Measurements from ENCODE around the gene EARS2.
"Not testable (repeated sequence)": the region's sequence is repeated elsewhere in the genome, so short reads cannot be mapped to it uniquely, and the experiment has no call there.

Gene EARS2

DNA sequence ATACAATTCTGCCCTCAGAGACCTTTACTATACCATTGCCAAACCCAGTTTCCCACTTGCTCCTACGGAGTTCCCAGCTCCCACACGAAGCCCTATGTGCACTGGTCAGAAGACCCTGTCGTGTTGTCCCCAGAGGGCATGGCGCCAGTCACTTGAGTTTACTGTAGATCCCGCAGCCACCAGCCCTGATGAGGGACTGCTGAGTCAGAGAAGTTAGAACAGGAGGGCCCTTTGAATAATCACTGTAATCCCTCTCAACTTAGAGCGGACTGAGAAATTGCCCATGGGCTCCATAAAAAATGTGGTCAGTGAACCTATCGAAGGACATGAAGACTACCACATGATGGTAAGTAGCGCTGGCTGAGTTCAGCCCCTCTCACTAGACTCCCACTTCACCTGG is 9.6 kb upstream of the EARS2 start:
- DNase-seq = no peak

- no peak for DNase-seq
Observed at GRCh38 chr16:23564575-23565363, 7.6 kb upstream of the EARS2 start.

GRCh38 chr16:23563186-23563585 is 6.0 kb upstream of the EARS2 start:
- DNase-seq = no peak

DNA sequence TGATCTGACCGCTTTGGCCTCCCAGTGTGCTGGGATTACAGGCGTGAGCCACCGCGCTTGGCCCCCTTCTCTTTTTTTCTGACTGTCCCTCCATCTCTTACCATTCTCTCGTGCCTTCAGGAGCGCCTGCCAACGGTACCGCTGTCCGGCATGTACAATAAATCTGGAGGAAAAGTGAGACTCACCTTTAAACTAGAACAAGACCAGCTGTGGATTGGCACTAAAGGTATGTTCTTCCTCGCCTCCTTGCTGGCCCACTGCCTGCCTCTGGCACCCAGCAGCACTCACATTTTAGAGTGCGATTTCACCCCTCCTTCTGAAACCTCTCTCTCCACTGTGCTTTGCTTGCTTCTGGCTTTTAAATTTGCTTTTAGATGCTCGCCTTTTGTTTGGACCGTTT is 5.4 kb upstream of the EARS2 start:
- DNase-seq = no peak

DNA sequence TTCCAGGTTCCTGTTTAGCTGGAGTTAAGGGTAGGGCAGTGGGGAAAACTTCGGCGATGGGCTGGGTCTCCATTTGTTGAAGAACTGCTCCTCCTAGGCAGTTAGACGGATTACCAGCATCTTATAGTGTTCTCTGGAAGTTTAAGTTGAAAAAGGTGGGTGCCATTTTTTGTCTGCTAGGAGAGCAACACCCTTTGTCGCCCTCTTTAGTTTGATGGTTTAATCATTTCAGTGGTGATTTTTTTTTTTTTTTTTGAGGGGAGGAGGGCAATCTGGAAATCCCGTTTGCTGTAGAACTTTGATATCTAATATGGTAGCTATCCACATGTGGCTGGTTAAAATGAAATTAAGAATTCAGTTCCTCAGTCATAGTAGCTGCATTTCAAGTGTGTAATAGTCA is 4.4 kb upstream of the EARS2 start:
- no peak for DNase-seq

DNA sequence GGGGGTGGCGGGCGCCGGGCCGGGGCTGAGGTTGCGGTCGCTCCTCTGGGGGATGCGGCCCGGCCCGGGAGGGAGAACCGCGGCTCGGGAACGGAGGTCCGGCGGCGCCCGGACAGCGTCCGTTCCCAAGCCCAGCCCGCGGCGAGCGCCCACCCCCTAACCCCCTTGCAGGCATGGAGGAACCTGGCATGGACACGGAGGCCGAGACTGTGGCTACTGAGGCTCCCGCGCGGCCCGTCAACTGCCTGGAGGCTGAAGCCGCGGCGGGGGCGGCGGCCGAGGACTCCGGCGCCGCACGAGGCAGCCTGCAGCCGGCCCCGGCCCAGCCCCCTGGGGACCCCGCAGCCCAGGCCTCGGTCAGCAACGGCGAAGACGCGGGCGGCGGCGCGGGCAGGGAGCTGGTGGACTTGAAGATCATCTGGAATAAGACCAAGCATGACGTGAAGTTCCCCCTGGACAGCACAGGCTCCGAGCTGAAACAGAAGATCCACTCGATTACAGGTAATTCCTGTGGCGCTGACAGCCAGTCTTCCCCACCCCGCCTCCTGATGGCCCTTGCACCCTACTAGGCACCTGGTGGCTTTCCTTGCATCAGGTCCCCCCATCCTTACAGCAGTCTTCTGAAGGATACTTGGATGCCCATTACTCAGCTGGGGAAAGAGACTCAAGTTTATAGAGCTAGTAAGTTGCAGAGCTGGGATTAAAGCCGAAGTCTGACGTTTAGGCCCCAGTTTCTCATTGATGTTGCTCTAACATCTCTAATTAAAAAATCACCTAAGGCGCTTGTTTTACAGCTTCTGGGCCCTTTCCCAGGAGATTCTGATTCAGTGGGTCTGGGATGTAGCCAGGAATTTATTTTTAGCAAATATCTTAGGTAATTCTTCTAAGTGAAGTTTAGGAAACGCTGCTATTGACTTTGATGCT is 891 bp upstream of the EARS2 start:
- DNase-seq = peak; percentile 9

DNA sequence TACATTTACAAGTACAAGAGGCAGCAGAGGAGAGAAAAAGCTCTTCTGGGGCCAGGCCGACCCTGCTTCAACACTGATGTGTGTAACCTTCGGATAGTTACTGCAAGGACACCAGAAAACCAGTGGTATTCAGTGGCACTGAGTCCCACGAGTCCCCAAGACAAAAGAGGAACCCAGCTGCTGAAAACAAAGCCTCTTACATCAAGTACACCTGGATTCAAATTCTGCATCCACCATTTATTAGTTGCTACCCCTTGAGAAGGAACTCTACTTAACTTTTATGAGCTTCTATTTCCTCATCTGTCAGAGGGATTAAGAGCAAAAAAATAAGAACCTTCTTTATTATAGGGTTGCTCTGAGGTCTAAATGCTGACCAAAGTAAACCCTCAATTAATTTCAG is 2.6 kb downstream of the EARS2 start:
- no peak for DNase-seq

DNA sequence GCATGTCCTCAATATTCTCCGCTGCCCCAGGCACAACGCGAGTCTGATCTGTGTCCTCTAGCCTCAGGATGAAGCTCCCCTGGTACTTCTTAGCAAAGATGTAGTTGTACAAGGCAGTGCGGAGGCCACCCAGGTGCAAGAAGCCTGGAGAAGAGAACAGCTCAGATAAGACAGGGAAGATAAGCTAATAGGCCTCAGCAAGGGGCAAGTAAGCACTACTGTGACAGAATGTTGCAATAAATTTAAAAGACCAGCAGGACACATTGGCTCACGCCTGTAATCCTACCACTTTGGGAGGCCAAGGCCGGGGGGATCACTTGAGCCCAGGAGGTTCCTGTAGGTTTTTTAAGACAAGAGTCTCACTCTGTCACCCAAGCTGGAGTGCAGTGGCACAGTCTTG is 5.0 kb downstream of the EARS2 start:
- no peak for DNase-seq

- no peak for DNase-seq
Observed at GRCh38 chr16:23549938-23550337, 7.2 kb downstream of the EARS2 start.

DNA sequence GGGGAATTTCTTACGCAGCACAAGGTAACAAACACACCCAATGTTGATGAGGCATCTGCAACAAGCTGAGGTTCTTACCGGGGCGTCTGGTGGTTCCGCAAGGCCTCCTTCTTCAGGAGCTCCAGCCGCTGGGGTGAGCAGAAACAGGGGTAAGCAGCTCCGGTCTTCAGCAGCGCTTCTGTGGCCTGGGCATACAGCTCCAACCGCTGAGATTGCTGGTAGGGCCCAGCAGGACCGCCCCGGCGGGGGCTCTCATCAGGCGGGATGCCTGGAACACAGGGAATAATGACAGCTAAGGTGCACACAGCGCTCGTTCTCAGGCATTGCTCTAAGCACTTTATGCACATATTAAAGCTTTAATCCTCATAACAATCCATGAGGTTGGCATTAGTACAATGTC is 12.7 kb downstream of the EARS2 start:
- no peak for DNase-seq

- not testable (repeated sequence) for DNase-seq
Observed at GRCh38 chr16:23540817-23541178, 16.4 kb downstream of the EARS2 start.

DNA sequence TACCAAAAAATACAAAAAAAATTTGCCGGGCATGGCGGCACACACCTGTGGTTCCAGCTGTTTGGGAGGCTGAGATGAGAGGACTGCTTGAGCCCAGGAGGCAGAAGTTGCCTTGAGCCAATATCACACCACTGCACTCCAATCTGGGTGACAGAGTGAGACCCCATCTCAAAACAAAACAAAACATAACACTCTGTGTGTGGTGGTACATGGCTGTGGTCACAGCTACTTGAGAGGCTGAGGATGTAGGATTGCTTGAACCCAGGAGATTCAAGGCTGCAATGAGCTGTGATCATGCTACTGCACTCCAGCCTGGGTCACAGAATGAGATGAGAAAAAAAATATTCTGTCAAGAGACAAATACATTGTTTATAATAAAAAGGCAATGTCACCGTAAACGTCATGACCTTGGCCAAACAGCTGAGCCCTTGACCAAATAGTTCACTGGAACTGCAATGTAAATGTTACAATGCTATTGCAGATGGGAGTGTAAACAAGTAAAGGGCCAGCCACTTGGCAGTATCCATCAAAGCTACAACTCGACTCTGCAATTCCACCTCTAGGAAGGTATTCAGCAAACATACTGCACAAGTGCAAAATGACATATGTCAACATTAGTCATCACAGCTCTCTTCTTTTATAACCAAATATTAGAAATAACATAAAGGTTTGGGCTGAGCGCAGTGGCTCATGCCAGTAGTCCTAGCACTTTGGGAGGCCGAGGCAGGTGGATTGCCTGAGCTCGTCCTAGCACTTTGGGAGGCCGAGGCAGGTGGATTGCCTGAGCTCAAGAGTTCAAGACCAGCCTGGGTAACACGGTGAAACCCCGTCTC is 16.9 kb downstream of the EARS2 start:
- DNase-seq = no peak

DNA sequence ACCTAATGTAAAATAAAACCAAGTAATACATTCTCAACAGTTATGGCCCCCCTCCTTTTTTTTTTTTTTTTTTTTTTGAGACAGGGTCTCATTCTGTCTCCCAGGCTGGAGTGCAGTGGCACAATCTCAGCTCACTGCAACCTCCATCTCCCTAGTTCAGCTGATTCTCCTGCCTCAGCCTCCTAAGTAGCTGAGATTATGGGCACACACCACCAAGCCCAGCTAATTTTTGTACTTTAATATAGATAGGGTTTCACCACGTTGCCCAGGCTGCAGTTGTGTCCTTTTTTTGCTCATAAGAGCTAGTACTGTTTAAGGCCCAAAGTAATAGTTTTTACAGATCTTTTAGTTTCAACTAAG is 18.3 kb downstream of the EARS2 start:
- DNase-seq = no peak

GRCh38 chr16:23537390-23537789 is 19.8 kb downstream of the EARS2 start:
- DNase-seq = no peak

DNA sequence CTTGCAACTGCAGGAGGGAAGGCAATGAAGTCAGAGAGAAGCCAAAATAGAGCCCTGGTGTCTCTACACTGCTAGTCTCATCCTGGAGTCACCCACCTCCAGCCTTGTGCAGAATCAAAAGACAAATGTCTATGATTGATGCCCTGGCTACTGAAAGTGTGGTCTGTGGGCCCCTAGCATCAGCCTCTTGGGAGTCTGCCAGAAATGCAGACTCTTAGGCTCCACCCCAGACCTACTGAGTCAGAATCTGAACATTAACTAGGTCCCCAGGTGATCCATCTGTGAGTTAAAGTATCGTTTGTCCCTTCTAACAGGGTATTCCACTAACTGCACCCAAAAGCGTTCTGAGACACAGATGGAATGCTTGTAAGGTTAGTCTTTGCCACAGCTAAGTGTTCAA is 21.2 kb downstream of the EARS2 start:
- no peak for DNase-seq

GRCh38 chr16:23534868-23535860 is 22.0 kb downstream of the EARS2 start:
- no peak for DNase-seq

DNA sequence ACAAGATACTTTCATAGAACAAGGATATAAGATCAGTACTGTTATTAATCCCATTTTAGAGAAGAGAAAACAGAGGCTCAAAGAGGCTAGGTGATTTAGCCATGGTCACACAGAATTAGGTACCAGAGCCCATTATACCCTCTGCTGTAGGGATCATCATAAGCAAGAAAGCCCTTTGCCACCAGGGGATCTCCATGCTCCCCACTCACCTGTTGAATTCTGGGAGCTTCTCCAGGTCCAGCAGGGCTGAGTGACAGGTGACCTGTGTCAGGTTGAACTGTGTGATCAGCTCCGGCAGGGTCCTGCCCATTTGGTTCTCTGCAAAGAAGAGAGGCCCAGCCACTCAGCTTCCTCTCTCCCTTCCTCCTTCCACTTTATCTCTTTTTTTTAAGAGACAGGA is 24.7 kb downstream of the EARS2 start:
- no peak for DNase-seq

- no peak for DNase-seq
Observed at GRCh38 chr16:23530062-23530461, 27.1 kb downstream of the EARS2 start.

GRCh38 chr16:23528644-23529310 is 28.4 kb downstream of the EARS2 start:
- no peak for DNase-seq

GRCh38 chr16:23527961-23528643 is 29.0 kb downstream of the EARS2 start:
- DNase-seq = no peak

- no peak for DNase-seq
Observed at GRCh38 chr16:23524886-23525285, 32.3 kb downstream of the EARS2 start.

All from hematopoietic multipotent progenitor cell treated with erythropoietin and hydrocortisone succinate and interleukin-3 and kit ligand, for 8 days (in vitro differentiated cells).